ENCODE results near the gene MAP7D1. TPM values are rescaled to one million over a fixed set of nuclear protein-coding genes. Genes with fewer than 3 reads are reported as not detected.

The MAP7D1 gene
- total and polyA plus RNA-seq, 2 donors (not counting 1 experiment from before 2014, with no cell fraction given) = 70.6 to 78.4 TPM

DNA sequence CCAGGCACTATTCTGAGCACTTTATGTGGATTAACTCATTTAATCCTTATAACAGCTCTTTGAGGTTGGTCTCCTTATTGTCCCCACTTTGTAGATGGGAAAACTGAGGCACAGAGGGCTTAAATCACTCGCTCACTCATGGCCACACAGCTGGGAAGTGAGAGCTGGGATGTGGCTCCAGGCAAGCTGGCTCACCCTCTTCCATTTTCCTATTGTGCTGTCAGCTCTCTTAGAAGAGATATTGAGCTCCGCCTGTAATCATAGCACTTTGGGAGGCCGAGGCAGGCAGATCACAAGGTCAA, 27.1 kb upstream of the MAP7D1 start:
- Histone ChIP-seq H3K27me3 (ENCODE audit: control insufficient read depth, insufficient read depth, low read length) (peaks cover 3% of the 10 kb centered on the region), H3K9ac (ENCODE audit: insufficient read depth, low read length) (no peak overlapping the region), H2AFZ (ENCODE audit: low read length) (no peak overlapping the region), H4K20me1 (ENCODE audit: control insufficient read depth, extremely low read depth, insufficient read depth, low read length) (no peaks in the 10 kb centered on the region), H3K36me3 (ENCODE audit: control insufficient read depth, insufficient read depth, low read length) (no peaks in the 10 kb centered on the region), H3K4me3 (replicated peaks in 1 of 4; ENCODE audit: control extremely low read depth in 1 of 4, insufficient read depth in 1 of 4, low read depth in 3 of 4, low read length in 4 of 4) (no peak overlapping the region), H3K4me2 (ENCODE audit: extremely low read depth, insufficient read depth, low read length) (no peak overlapping the region), H3K27ac (ENCODE audit: insufficient read depth, low read length) (no peak overlapping the region), H3K4me1 (ENCODE audit: control insufficient read depth, extremely low read depth, insufficient read depth, low read length) (peaks cover 2% of the 10 kb centered on the region), H3K9me3 (ENCODE audit: control insufficient read depth, insufficient read depth, low read depth, low read length) (no peaks in the 10 kb centered on the region), H3K79me2 (ENCODE audit: control insufficient read depth, insufficient read depth, low read length) (no peaks in the 10 kb centered on the region)
- DNase-seq (ENCODE audit: low read depth in 2 of 2) = no peak
- no peak for TF ChIP-seq EZH2 (IDR thresholded peaks at IDR 0.05; ENCODE audit: low read length, missing control alignments)
- TF ChIP-seq CTCF (conservative IDR thresholded peaks at IDR 0.05 in 1 of 2, IDR thresholded peaks at IDR 0.05 in 1 of 2; ENCODE audit: low read depth in 1 of 2, low read length in 2 of 2) = no peak

- Histone ChIP-seq H4K20me1 (ENCODE audit: control insufficient read depth, extremely low read depth, insufficient read depth, low read length) (no peaks in the 10 kb centered on the region), H3K9ac (ENCODE audit: insufficient read depth, low read length) (no peak overlapping the region), H3K27me3 (ENCODE audit: control insufficient read depth, insufficient read depth, low read length) (no peaks in the 10 kb centered on the region), H3K27ac (ENCODE audit: insufficient read depth, low read length) (no peak overlapping the region), H3K4me2 (ENCODE audit: extremely low read depth, insufficient read depth, low read length) (no peak overlapping the region), H3K4me1 (ENCODE audit: control insufficient read depth, extremely low read depth, insufficient read depth, low read length) (peaks cover 15% of the 10 kb centered on the region), H3K4me3 (replicated peaks in 1 of 4; ENCODE audit: control extremely low read depth in 1 of 4, insufficient read depth in 1 of 4, low read depth in 3 of 4, low read length in 4 of 4) (no peak overlapping the region), H3K36me3 (ENCODE audit: control insufficient read depth, insufficient read depth, low read length) (no peaks in the 10 kb centered on the region), H2AFZ (ENCODE audit: low read length) (no peak overlapping the region), H3K79me2 (ENCODE audit: control insufficient read depth, insufficient read depth, low read length) (no peaks in the 10 kb centered on the region), H3K9me3 (ENCODE audit: control insufficient read depth, insufficient read depth, low read depth, low read length) (no peaks in the 10 kb centered on the region)
- no peak for TF ChIP-seq EZH2 (IDR thresholded peaks at IDR 0.05; ENCODE audit: low read length, missing control alignments)
- no peak for TF ChIP-seq CTCF (conservative IDR thresholded peaks at IDR 0.05 in 1 of 2, IDR thresholded peaks at IDR 0.05 in 1 of 2; ENCODE audit: low read depth in 1 of 2, low read length in 2 of 2)
- DNase-seq (ENCODE audit: low read depth in 2 of 2) = no peak
Observed at GRCh38 chr1:36132029-36132428, 23.9 kb upstream of the MAP7D1 start.

DNA sequence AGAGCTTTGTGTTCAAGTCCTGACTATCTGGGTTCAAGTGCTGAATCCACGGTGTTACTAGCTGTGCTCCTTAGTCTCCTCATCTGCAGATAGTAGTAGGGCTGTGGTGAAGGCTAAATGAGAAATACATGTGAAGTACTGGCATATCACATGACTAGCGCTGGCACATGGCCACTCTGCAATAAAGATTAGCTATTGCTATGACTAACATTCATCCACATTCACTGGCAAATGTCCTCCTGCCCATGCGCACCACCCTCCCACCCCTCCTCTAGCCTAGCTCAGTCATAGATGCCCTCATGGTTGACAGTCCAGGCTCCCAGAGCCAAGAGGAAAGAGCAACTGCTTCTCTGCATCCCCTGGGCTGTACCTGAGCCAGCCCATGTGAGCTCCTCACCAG, 22.5 kb upstream of the MAP7D1 start:
- no peaks in the 10 kb centered on the region for H3K27me3 ChIP-seq (ENCODE audit: control insufficient read depth, insufficient read depth, low read length)
- no peaks in the 10 kb centered on the region for H3K9me3 ChIP-seq (ENCODE audit: control insufficient read depth, insufficient read depth, low read depth, low read length)
- H3K4me3 ChIP-seq (replicated peaks in 1 of 4; ENCODE audit: control extremely low read depth in 1 of 4, insufficient read depth in 1 of 4, low read depth in 3 of 4, low read length in 4 of 4) = no peak overlapping the region
- H3K79me2 ChIP-seq (ENCODE audit: control insufficient read depth, insufficient read depth, low read length) = no peaks in the 10 kb centered on the region
- no peak overlapping the region for H3K4me2 ChIP-seq (ENCODE audit: extremely low read depth, insufficient read depth, low read length)
- peak overlapping the region; percentile 35 for H3K27ac ChIP-seq (ENCODE audit: insufficient read depth, low read length)
- peaks cover 24% of the 10 kb centered on the region for H3K4me1 ChIP-seq (ENCODE audit: control insufficient read depth, extremely low read depth, insufficient read depth, low read length)
- DNase-seq (ENCODE audit: low read depth in 2 of 2) = peak; percentile 91 to 96
- H4K20me1 ChIP-seq (ENCODE audit: control insufficient read depth, extremely low read depth, insufficient read depth, low read length) = no peaks in the 10 kb centered on the region
- peak overlapping the region; percentile 5 for H2AFZ ChIP-seq (ENCODE audit: low read length)
- no peak overlapping the region for H3K9ac ChIP-seq (ENCODE audit: insufficient read depth, low read length)
- peaks cover 2% of the 10 kb centered on the region for H3K36me3 ChIP-seq (ENCODE audit: control insufficient read depth, insufficient read depth, low read length)
- TF ChIP-seq EZH2 (IDR thresholded peaks at IDR 0.05; ENCODE audit: low read length, missing control alignments) = no peak
